ENCODE measurements around the gene STK25.
"Not testable (repeated sequence)": the region's sequence is repeated elsewhere in the genome, so short reads cannot be mapped to it uniquely, and the experiment has no call there.

Gene STK25

GRCh38 chr2:241507430-241508239 is 749 bp downstream of the STK25 start:
- no peak for DNase-seq (ENCODE audit: low spot score)

- DNase-seq (ENCODE audit: low spot score), result no peak
Measured at GRCh38 chr2:241506793-241507429, 1.5 kb downstream of the STK25 start.

- DNase-seq (ENCODE audit: low spot score), result not testable (repeated sequence)
Measured at GRCh38 chr2:241506317-241506716, 2.1 kb downstream of the STK25 start.

GRCh38 chr2:241505781-241506201 is 2.6 kb downstream of the STK25 start:
- no peak for DNase-seq (ENCODE audit: low spot score)

- DNase-seq (ENCODE audit: low spot score), result no peak
Measured at GRCh38 chr2:241505086-241505780, 3.2 kb downstream of the STK25 start.

GRCh38 chr2:241503776-241504392 is 4.5 kb downstream of the STK25 start:
- DNase-seq (ENCODE audit: low spot score), result no peak

- no peak for DNase-seq (ENCODE audit: low spot score)
Measured at GRCh38 chr2:241502281-241502680, 6.1 kb downstream of the STK25 start.

GRCh38 chr2:241501551-241501950 is 6.8 kb downstream of the STK25 start:
- DNase-seq (ENCODE audit: low spot score), result no peak

- DNase-seq (ENCODE audit: low spot score), result no peak
Measured at GRCh38 chr2:241501099-241501541, 7.3 kb downstream of the STK25 start.

GRCh38 chr2:241500431-241500975 is 7.9 kb downstream of the STK25 start:
- DNase-seq (ENCODE audit: low spot score), result no peak

- no peak for DNase-seq (ENCODE audit: low spot score)
Measured at GRCh38 chr2:241500016-241500415, 8.4 kb downstream of the STK25 start.

GRCh38 chr2:241499146-241499965 is 9.0 kb downstream of the STK25 start:
- DNase-seq (ENCODE audit: low spot score), result no peak

GRCh38 chr2:241498115-241499070 is 10.0 kb downstream of the STK25 start:
- DNase-seq (ENCODE audit: low spot score), result no peak

- DNase-seq (ENCODE audit: low spot score), result no peak
Measured at GRCh38 chr2:241496904-241497877, 11.2 kb downstream of the STK25 start.

GRCh38 chr2:241496003-241496707 is 12.2 kb downstream of the STK25 start:
- DNase-seq (ENCODE audit: low spot score), result no peak

- DNase-seq (ENCODE audit: low spot score), result no peak
Measured at GRCh38 chr2:241495172-241496002, 13.0 kb downstream of the STK25 start.

GRCh38 chr2:241494311-241494908 is 14.0 kb downstream of the STK25 start:
- no peak for DNase-seq (ENCODE audit: low spot score)

Measured in pons (tissue), 1 donor.